Measurements from ENCODE around the gene NMNAT2.

DNA sequence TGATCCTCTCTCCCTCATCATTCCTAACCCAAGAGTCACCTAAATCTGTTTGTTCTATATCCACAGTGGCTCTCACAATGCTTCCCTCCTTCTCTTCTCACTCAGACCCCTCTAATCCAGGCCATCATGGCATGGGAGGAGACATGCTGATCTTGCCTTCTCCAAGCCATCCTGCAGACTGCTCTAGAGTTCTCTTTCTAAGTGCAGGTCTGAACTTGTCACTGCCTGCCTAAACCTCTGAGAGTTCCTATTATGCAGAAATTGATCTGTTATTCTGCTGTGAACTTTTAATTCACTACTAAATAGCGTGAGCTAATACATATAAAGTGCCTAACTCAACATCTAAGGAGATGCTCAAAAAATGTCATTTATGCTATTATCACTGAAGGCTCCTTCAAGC is 205.3 kb downstream of the NMNAT2 start:
- TF ChIP-seq TCF7 (IDR thresholded peaks at IDR 0.05; ENCODE audit: low read depth) = no peak
- TF ChIP-seq, protein P1, sequence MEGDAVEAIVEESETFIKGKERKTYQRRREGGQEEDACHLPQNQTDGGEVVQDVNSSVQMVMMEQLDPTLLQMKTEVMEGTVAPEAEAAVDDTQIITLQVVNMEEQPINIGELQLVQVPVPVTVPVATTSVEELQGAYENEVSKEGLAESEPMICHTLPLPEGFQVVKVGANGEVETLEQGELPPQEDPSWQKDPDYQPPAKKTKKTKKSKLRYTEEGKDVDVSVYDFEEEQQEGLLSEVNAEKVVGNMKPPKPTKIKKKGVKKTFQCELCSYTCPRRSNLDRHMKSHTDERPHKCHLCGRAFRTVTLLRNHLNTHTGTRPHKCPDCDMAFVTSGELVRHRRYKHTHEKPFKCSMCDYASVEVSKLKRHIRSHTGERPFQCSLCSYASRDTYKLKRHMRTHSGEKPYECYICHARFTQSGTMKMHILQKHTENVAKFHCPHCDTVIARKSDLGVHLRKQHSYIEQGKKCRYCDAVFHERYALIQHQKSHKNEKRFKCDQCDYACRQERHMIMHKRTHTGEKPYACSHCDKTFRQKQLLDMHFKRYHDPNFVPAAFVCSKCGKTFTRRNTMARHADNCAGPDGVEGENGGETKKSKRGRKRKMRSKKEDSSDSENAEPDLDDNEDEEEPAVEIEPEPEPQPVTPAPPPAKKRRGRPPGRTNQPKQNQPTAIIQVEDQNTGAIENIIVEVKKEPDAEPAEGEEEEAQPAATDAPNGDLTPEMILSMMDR (CRISPR knock-in tag; IDR thresholded peaks at IDR 0.05) = no peak
- no peak for TF ChIP-seq PHF20 (CRISPR knock-in tag; IDR thresholded peaks at IDR 0.05)
- no peak for TF ChIP-seq TAF1 (CRISPR knock-in tag; IDR thresholded peaks at IDR 0.05)
- TF ChIP-seq, protein P2, sequence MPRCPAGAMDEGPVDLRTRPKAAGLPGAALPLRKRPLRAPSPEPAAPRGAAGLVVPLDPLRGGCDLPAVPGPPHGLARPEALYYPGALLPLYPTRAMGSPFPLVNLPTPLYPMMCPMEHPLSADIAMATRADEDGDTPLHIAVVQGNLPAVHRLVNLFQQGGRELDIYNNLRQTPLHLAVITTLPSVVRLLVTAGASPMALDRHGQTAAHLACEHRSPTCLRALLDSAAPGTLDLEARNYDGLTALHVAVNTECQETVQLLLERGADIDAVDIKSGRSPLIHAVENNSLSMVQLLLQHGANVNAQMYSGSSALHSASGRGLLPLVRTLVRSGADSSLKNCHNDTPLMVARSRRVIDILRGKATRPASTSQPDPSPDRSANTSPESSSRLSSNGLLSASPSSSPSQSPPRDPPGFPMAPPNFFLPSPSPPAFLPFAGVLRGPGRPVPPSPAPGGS (CRISPR knock-in tag; IDR thresholded peaks at IDR 0.05) = no peak
- TF ChIP-seq ZC3H4 (CRISPR knock-in tag; IDR thresholded peaks at IDR 0.05; ENCODE audit: borderline replicate concordance) = no peak
- no peak for TF ChIP-seq HOXA3 (CRISPR knock-in tag; IDR thresholded peaks at IDR 0.05)

Data from HepG2 (cell line).